K562 (cell line): ENCODE results near the gene TUBE1. TPM values are rescaled to one million over a fixed set of nuclear protein-coding genes. Genes with fewer than 3 reads are reported as not detected.

Experiments
- ATAC-seq: fragments of 200-7000 bp; cut with Tn5 transposase; 3 replicates; pipeline ENCODE4 v1.9.1; 2020; ENCODE audit warnings: moderate library complexity
- BruUV-seq: library from RNA; stranded (reverse); fragments of 400-500 nt; replicated peaks from 2 replicates; lab custom pipeline; 2021; lab: Mats Ljungman, UMichigan
- CTCF ChIA-PET: fragments of 300-600 bp; formaldehyde crosslinking; extraction: SDS; loops from one replicate; lab custom pipeline; 2021; ENCODE audit warnings: low intra/inter-chr PET ratio; lab: Yijun Ruan, JAX
- POLR2A ChIA-PET: fragments of 300-600, 350-650 bp; sonication (Branson Sonifier 250); formaldehyde crosslinking; extraction: SDS; loops from one replicate; lab custom pipeline; 2021; ENCODE audit warnings: antibody characterized with exemption, inconsistent platforms; lab: Yijun Ruan, JAX
- DNase-seq, 4 experiments: peaks; one replicate each; pipeline versions ENCODE4 v3.0.0 to v3.0.0-alpha.2; 2011 to 2018; ENCODE audit warnings: low spot score in 3 of 4, mixed read lengths in 3 of 4; ENCODE audit errors: extremely low read depth in 1 of 4
- FAIRE-seq: peaks from 2 replicates; lab custom pipeline; 2011; peaks lifted over from hg19 to GRCh38; lab: Jason Lieb, UNC
- H2AFZ ChIP-seq: 2 replicates; pipeline ENCODE4 v1.6.0; 2011; ENCODE audit warnings: low read depth, low read length, control low read depth, inconsistent platforms
- H3K27ac ChIP-seq: fragments of 200-600 bp; 3 replicates; pipeline ENCODE4 v1.8.0; 2011; ENCODE audit warnings: low read depth, mild to moderate bottlenecking, control low read depth, inconsistent platforms, low read length, moderate library complexity, mixed read lengths; ENCODE audit errors: extremely low read depth
- H3K27me3 ChIP-seq, 2 experiments: fragments of 300-600 bp in 1 of 2; 2 replicates in 1 of 2; 3 replicates in 1 of 2; pipeline versions ENCODE4 v1.6.0 to v1.8.0; 2011; ENCODE audit warnings: inconsistent platforms in 2 of 2, low read length in 2 of 2, mild to moderate bottlenecking in 1 of 2, mixed read lengths in 1 of 2, moderate library complexity in 1 of 2; ENCODE audit not compliant: control insufficient read depth in 2 of 2, insufficient read depth in 2 of 2
- H3K36me3 ChIP-seq: fragments of 300-600 bp; 3 replicates; pipeline ENCODE4 v1.8.0; 2011; ENCODE audit warnings: mild to moderate bottlenecking, low read length, inconsistent platforms; ENCODE audit not compliant: control insufficient read depth, insufficient read depth
- H3K4me1 ChIP-seq, 2 experiments: fragments of 200-600 bp in 1 of 2; replicated peaks in 1 of 2; 2 replicates in 1 of 2; 3 replicates in 1 of 2; pipeline versions ENCODE4 v1.5.1 to v1.8.0; 2011; ENCODE audit warnings: inconsistent platforms in 2 of 2, low read length in 2 of 2, mild to moderate bottlenecking in 1 of 2, mixed read lengths in 1 of 2, moderate library complexity in 1 of 2; ENCODE audit not compliant: control insufficient read depth in 2 of 2, insufficient read depth in 2 of 2
- H3K4me2 ChIP-seq: 2 replicates; pipeline ENCODE4 v1.6.1; 2011; ENCODE audit warnings: low read length, control low read depth, inconsistent platforms, mixed read lengths; ENCODE audit not compliant: insufficient read depth
- H3K4me3 ChIP-seq: fragments of 200-600 bp; sonication (generic), shearing (Covaris generic); 2 replicates; pipeline ENCODE4 v1.5.1; 2016; ENCODE audit warnings: control low read depth, inconsistent platforms
- H3K79me2 ChIP-seq: fragments of 200-600 bp; 3 replicates; pipeline ENCODE4 v1.8.0; 2011; ENCODE audit warnings: low read length, inconsistent platforms; ENCODE audit not compliant: control insufficient read depth, insufficient read depth
- H3K9ac ChIP-seq, 2 experiments: 2 replicates each; pipeline versions ENCODE4 v1.6.0 to v1.6.1; 2011; ENCODE audit warnings: low read depth in 2 of 2, low read length in 2 of 2, control low read depth in 1 of 2, inconsistent platforms in 1 of 2, mild to moderate bottlenecking in 1 of 2, mixed read lengths in 1 of 2; ENCODE audit not compliant: insufficient read depth in 1 of 2
- H3K9me1 ChIP-seq: one replicate; pipeline ENCODE4 v1.6.0; 2011; ENCODE audit warnings: inconsistent platforms, mild to moderate bottlenecking, low read length, moderate library complexity; ENCODE audit not compliant: control insufficient read depth, insufficient read depth
- H3K9me3 ChIP-seq: replicated peaks from 2 replicates; pipeline ENCODE4 v1.5.1; 2011; ENCODE audit warnings: low read depth, low read length, inconsistent platforms; ENCODE audit not compliant: control insufficient read depth, insufficient read depth
- H4K20me1 ChIP-seq: replicated peaks from 2 replicates; pipeline ENCODE4 v1.6.1; 2011; ENCODE audit warnings: low read length, inconsistent platforms, mixed read lengths; ENCODE audit not compliant: control insufficient read depth, insufficient read depth
- ATF4 ChIP-seq: fragments of 450-650 bp; formaldehyde crosslinking; IDR thresholded peaks from 2 replicates; pipeline ENCODE4 v1.4.0; 2022; ENCODE audit warnings: mild to moderate bottlenecking, moderate library complexity
- COPS2 ChIP-seq: fragments of 450-650 bp; conservative IDR thresholded peaks from 2 replicates; pipeline ENCODE4 v1.6.1; 2016; ENCODE audit warnings: mild to moderate bottlenecking, moderate library complexity
- CTBP1 ChIP-seq: fragments of 450-650 bp; IDR thresholded peaks from 2 replicates; pipeline ENCODE4 v1.6.1; 2016; ENCODE audit warnings: borderline replicate concordance
- DLX4 ChIP-seq: fragments of 250-450 bp; sonication (Bioruptor Pico); IDR thresholded peaks from 2 replicates; pipeline ENCODE4 v1.6.1; 2021; ENCODE audit warnings: mild to moderate bottlenecking
- ETV1 ChIP-seq: fragments of 450-650 bp; conservative IDR thresholded peaks from 2 replicates; pipeline ENCODE4 v1.6.1; 2016; ENCODE audit warnings: missing genetic modification characterization, control low read depth, low read depth, missing compliant biosample characterization
- HMGN3 ChIP-seq: IDR thresholded peaks from 2 replicates; pipeline ENCODE4 v1.6.1; 2011; ENCODE audit warnings: borderline replicate concordance, low read depth, mild to moderate bottlenecking, mixed read lengths, low read length; ENCODE audit not compliant: insufficient read length; ENCODE audit errors: extremely low read depth
- HSF4 ChIP-seq: fragments of 250-450 bp; sonication (Bioruptor Pico); IDR thresholded peaks from 2 replicates; pipeline ENCODE4 v2.1.2; 2022; ENCODE audit warnings: mild to moderate bottlenecking, moderate library complexity, borderline replicate concordance
- KLF13 ChIP-seq: fragments of 450-650 bp; IDR thresholded peaks from 2 replicates; pipeline ENCODE4 v1.6.1; 2016; ENCODE audit warnings: missing genetic modification characterization, low read depth, mild to moderate bottlenecking, missing compliant biosample characterization, moderate library complexity, borderline replicate concordance
- MEIS2 ChIP-seq: fragments of 450-650 bp; IDR thresholded peaks from 2 replicates; pipeline ENCODE4 v1.6.1; 2014; ENCODE audit warnings: mild to moderate bottlenecking; ENCODE audit not compliant: partially characterized antibody
- NKRF ChIP-seq: fragments of 450-650 bp; IDR thresholded peaks from 2 replicates; pipeline ENCODE4 v1.6.1; 2016; ENCODE audit warnings: borderline replicate concordance
- NR2C1 ChIP-seq, 2 experiments: fragments of 450-650 bp; IDR thresholded peaks; 2 replicates each; pipeline ENCODE4 v1.6.1; 2017; ENCODE audit warnings: mild to moderate bottlenecking in 2 of 2, antibody characterized with exemption in 1 of 2, inconsistent platforms in 1 of 2, missing compliant biosample characterization in 1 of 2, missing genetic modification characterization in 1 of 2
- NR3C1 ChIP-seq: sonication (generic); formaldehyde crosslinking; IDR thresholded peaks from 2 replicates; pipeline ENCODE4 v1.8.1; 2022; ENCODE audit warnings: missing genetic modification reagents
- NRF1 ChIP-seq, 2 experiments: fragments of 450-650 bp; IDR thresholded peaks in 1 of 2; conservative IDR thresholded peaks in 1 of 2; 2 replicates each; pipeline ENCODE4 v1.6.1; 2014; ENCODE audit warnings: mild to moderate bottlenecking in 2 of 2
- PCBP1 ChIP-seq: fragments of 200-400 bp; formaldehyde crosslinking; IDR thresholded peaks from 2 replicates; pipeline ENCODE4 v1.6.1; 2018; ENCODE audit warnings: mild to moderate bottlenecking, low read depth, low read length; ENCODE audit not compliant: poor library complexity, severe bottlenecking
- TCF7L2 ChIP-seq: fragments of 150-350 bp; IDR thresholded peaks from 2 replicates; pipeline ENCODE4 v1.6.1; 2016; ENCODE audit warnings: low read depth, mild to moderate bottlenecking, low read length, moderate library complexity
- WGBS: fragments of 100-300 bp; shearing (Covaris generic); methylation state at CpG from one replicate; pipeline ENCODE4 v1.1.6; 2016; ENCODE audit warnings: low coverage, mixed read lengths; ENCODE audit not compliant: insufficient coverage; ENCODE audit errors: missing lambda C conversion rate; 5-methylcytosine and 5-hydroxymethylcytosine counted together
- in situ Hi-C: fragments of 300-500 bp; cut with MboI; formaldehyde crosslinking; loops from 4 replicates; pipeline ENCODE4 v1.15.0; 2018; ENCODE audit warnings: inconsistent platforms, mixed read lengths
- intact Hi-C: fragments of 100-400 bp; cut with micrococcal nuclease; formaldehyde crosslinking; loops from 2 replicates; pipeline ENCODE4 v1.14.2; 2022
- polyA plus RNA-seq, 8 experiments: library from polyadenylated mRNA; depleted of rRNA in 4 of 8; stranded (reverse) in 5 of 8; unstranded in 3 of 8; fragments of >200 nt; fragmentation: Nextera tagmentation in 2 of 8; fragmentation: Illumina TruSeq in 1 of 8; extraction: Ambion mirVana in 2 of 8; extraction: Trizol in 1 of 8; gene quantifications; 2 replicates each; pipeline versions ENCODE4 v1.2.1 to v1.2.3, GENCODE V29; 2011 to 2014; ENCODE audit warnings: inconsistent platforms in 1 of 8, missing spikeins in 1 of 8
- total RNA-seq, 7 experiments: library from RNA; depleted of rRNA in 6 of 7; stranded (reverse); fragments of >200 nt in 6 of 7; fragmentation: Illumina TruSeq in 2 of 7; extraction: Trizol in 2 of 7; gene quantifications; 2 replicates each; pipeline versions ENCODE4 v1.2.1 to v1.2.3, GENCODE V29; 2011 to 2021; ENCODE audit warnings: low replicate concordance in 1 of 7

The TUBE1 gene
- total and polyA plus RNA-seq, 9 of the 15 experiments (the other 6 are each of a cell fraction or from before 2014, with no cell fraction given), result 18.9 to 58.4 (median 30.8) TPM

GRCh38 chr6:112038756-112039430 is 48.4 kb downstream of the TUBE1 start:
- H3K79me2 ChIP-seq, result no peaks in the 10 kb centered on the region
- no peak for ATAC-seq
- WGBS, result 4% methylated on average over 15 of the region's 15 CpGs
- intact Hi-C loops, result loop anchor here (1.0 kb wide), 1 partner anchor 329 kb away; no protein-coding TSS in a partner anchor
- TF ChIP-seq HSF4 (CRISPR knock-in tag) (no peak), ATF4 (CRISPR knock-in tag) (no peak), NKRF (no peak), KLF13 (tag) (no peak), HMGN3 (no peak), NR3C1 (CRISPR knock-in tag) (no peak), DLX4 (CRISPR knock-in tag) (no peak), MEIS2 (no peak), NRF1 (conservative IDR thresholded peaks at IDR 0.05 in 1 of 2, IDR thresholded peaks at IDR 0.05 in 1 of 2) (no peak), PCBP1 (no peak), NR2C1 (IDR thresholded peaks at IDR 0.05) (no peak), NR2C1 (tag; IDR thresholded peaks at IDR 0.05) (no peak), CTBP1 (no peak), TCF7L2 (no peak), ETV1 (tag) (no peak), COPS2 (no peak)
- ChIA-PET CTCF (no interaction called here), POLR2A (no interaction called here)
- no peaks in the 10 kb centered on the region; the same call in 1 of the 2 replicates for H4K20me1 ChIP-seq
- H3K4me3 ChIP-seq, result no peak overlapping the region
- peaks cover 18 to 32% of the 10 kb centered on the region in 2 experiments for H3K27me3 ChIP-seq
- H3K4me1 ChIP-seq, result peaks cover 0 to under 1% of the 10 kb centered on the region in 2 experiments; a peak in 1 of 5 replicates
- peak overlapping the region; percentile 22; the same call in 1 of the 2 replicates for H2AFZ ChIP-seq
- DNase-seq, result no peak
- no peaks in the 10 kb centered on the region for H3K36me3 ChIP-seq
- H3K9ac ChIP-seq, result no peak overlapping the region
- no peak for FAIRE-seq
- no peak overlapping the region for H3K27ac ChIP-seq
- in situ Hi-C loops, result no loop called here
- no peaks in the 10 kb centered on the region; the same call in 1 of the 2 replicates for H3K9me3 ChIP-seq
- no peaks in the 10 kb centered on the region for H3K9me1 ChIP-seq
- H3K4me2 ChIP-seq, result no peak overlapping the region
- no TSS peak for BruUV-seq
